Hepatocyte (in vitro differentiated cells): ENCODE data around the gene EFCAB6. TPM values are rescaled to one million over a fixed set of nuclear protein-coding genes. Genes with fewer than 3 reads are reported as not detected.

Source experiments
- DNase-seq: peaks from one replicate; pipeline ENCODE4 v3.0.0-alpha.2; 2016; ENCODE audit warnings: low spot score
- H2AFZ ChIP-seq: fragments of 200-600 bp; sonication (generic); 2 replicates; pipeline ENCODE4 v1.6.0; 2016; ENCODE audit warnings: antibody characterized with exemption, mild to moderate bottlenecking
- H3K27ac ChIP-seq: fragments of 200-600 bp; sonication (generic); 2 replicates; pipeline ENCODE4 v1.5.1; 2016; ENCODE audit warnings: mild to moderate bottlenecking
- H3K27me3 ChIP-seq: fragments of 200-600 bp; sonication (generic); 2 replicates; pipeline ENCODE4 v1.6.1; 2016
- H3K36me3 ChIP-seq: fragments of 200-600 bp; sonication (generic); replicated peaks from 2 replicates; pipeline ENCODE4 v1.5.1; 2016; ENCODE audit warnings: low read depth; ENCODE audit not compliant: insufficient read depth
- H3K4me1 ChIP-seq: fragments of 200-600 bp; sonication (generic); 2 replicates; pipeline ENCODE4 v1.5.1; 2016; ENCODE audit warnings: mild to moderate bottlenecking, moderate library complexity; ENCODE audit not compliant: insufficient read depth
- H3K4me2 ChIP-seq: fragments of 200-600 bp; sonication (generic); 2 replicates; pipeline ENCODE4 v1.6.0; 2016
- H3K4me3 ChIP-seq: fragments of 200-600 bp; sonication (generic); 2 replicates; pipeline ENCODE4 v1.5.1; 2016; ENCODE audit warnings: mild to moderate bottlenecking
- H3K79me2 ChIP-seq: fragments of 200-600 bp; sonication (generic); 2 replicates; pipeline ENCODE4 v1.6.0; 2017; ENCODE audit warnings: mild to moderate bottlenecking
- H3K9me2 ChIP-seq: fragments of 200-600 bp; sonication (generic); replicated peaks from 2 replicates; pipeline ENCODE4 v1.6.0; 2017; ENCODE audit warnings: mild to moderate bottlenecking; ENCODE audit not compliant: insufficient read depth
- H3K9me3 ChIP-seq: fragments of 200-600 bp; sonication (generic); 2 replicates; pipeline ENCODE4 v1.5.1; 2016; ENCODE audit warnings: low read depth, mild to moderate bottlenecking
- H4K20me1 ChIP-seq: fragments of 200-600 bp; sonication (generic); 2 replicates; pipeline ENCODE4 v1.6.0; 2016; ENCODE audit warnings: mild to moderate bottlenecking; ENCODE audit not compliant: insufficient read depth, poor library complexity, severe bottlenecking
- CTCF ChIP-seq: fragments of 200-600 bp; sonication (generic); IDR thresholded peaks from 2 replicates; pipeline ENCODE4 v1.5.1; 2016; ENCODE audit warnings: antibody characterized with exemption, mild to moderate bottlenecking; ENCODE audit not compliant: poor library complexity
- EZH2 ChIP-seq: fragments of 200-600 bp; sonication (generic); IDR thresholded peaks from 2 replicates; pipeline ENCODE4 v1.6.1; 2016; ENCODE audit warnings: antibody characterized with exemption, mild to moderate bottlenecking, borderline replicate concordance
- EZH2phosphoT487 ChIP-seq: fragments of 200-600 bp; sonication (generic); IDR thresholded peaks from one replicate; pipeline ENCODE4 v1.6.1; 2018; ENCODE audit warnings: antibody characterized with exemption, mild to moderate bottlenecking, low read depth, moderate library complexity; ENCODE audit not compliant: unreplicated experiment, severe bottlenecking
- WGBS: methylation state at CpG from one replicate; pipeline ENCODE4 v1.1.6; 2016; ENCODE audit warnings: low lambda C conversion rate; ENCODE audit errors: missing lambda C conversion rate; 5-methylcytosine and 5-hydroxymethylcytosine counted together
- polyA plus RNA-seq: library from polyadenylated mRNA; unstranded; fragments of >200 nt; fragmentation: Nextera tagmentation; extraction: Ambion mirVana; gene quantifications from 2 replicates; pipeline ENCODE4 v1.2.1, GENCODE V29; 2016
- total RNA-seq: library from RNA; depleted of rRNA; stranded (reverse); fragments of >200 nt; gene quantifications from 2 replicates; pipeline ENCODE4 v1.2.3, GENCODE V29; 2014

Gene EFCAB6
- total and polyA plus RNA-seq, 2 experiments from 2014 or later = 0.59 to 2.1 TPM

- 59% methylated on average over 4 of the region's 4 CpGs for WGBS
- H3K9me3 ChIP-seq = no peaks in the 10 kb centered on the region
- H3K4me3 ChIP-seq = no peak overlapping the region
Observed at GRCh38 chr22:43743131-43743530, 69.0 kb downstream of the EFCAB6 start.

GRCh38 chr22:43742154-43742950, 69.8 kb downstream of the EFCAB6 start:
- no peak overlapping the region for H3K27ac ChIP-seq
- H3K36me3 ChIP-seq = no peaks in the 10 kb centered on the region
- no peaks in the 10 kb centered on the region for H4K20me1 ChIP-seq
- 92% methylated on average over 15 of the region's 15 CpGs for WGBS
- no peak overlapping the region for H2AFZ ChIP-seq
- H3K27me3 ChIP-seq = no peaks in the 10 kb centered on the region
- H3K4me3 ChIP-seq = no peak overlapping the region
- no peaks in the 10 kb centered on the region for H3K9me3 ChIP-seq
- TF ChIP-seq EZH2phosphoT487 (no peak), CTCF (no peak), EZH2 (no peak)
- H3K9me2 ChIP-seq = no peaks in the 10 kb centered on the region
- no peak overlapping the region for H3K4me2 ChIP-seq
- H3K4me1 ChIP-seq = no peaks in the 10 kb centered on the region
- no peaks in the 10 kb centered on the region for H3K79me2 ChIP-seq
- DNase-seq = no peak

More at GRCh38 chr22:43743131-43743530, 69.0 kb downstream of the EFCAB6 start:
- H3K79me2 ChIP-seq = no peaks in the 10 kb centered on the region
- H2AFZ ChIP-seq = no peak overlapping the region
- H3K9me2 ChIP-seq = no peaks in the 10 kb centered on the region
- no peak for TF ChIP-seq CTCF
- TF ChIP-seq EZH2 = no peak
- no peak for TF ChIP-seq EZH2phosphoT487
- no peaks in the 10 kb centered on the region for H3K27me3 ChIP-seq
- H3K4me1 ChIP-seq = no peaks in the 10 kb centered on the region
- no peaks in the 10 kb centered on the region for H4K20me1 ChIP-seq
- H3K4me2 ChIP-seq = no peak overlapping the region
- no peak overlapping the region for H3K27ac ChIP-seq
- H3K36me3 ChIP-seq = no peaks in the 10 kb centered on the region
- DNase-seq = no peak

- 68% methylated on average over 19 of the region's 19 CpGs for WGBS
Observed at GRCh38 chr22:43740587-43741270, 71.4 kb downstream of the EFCAB6 start.

More at GRCh38 chr22:43740587-43741270, 71.4 kb downstream of the EFCAB6 start:
- no peak overlapping the region for H3K4me3 ChIP-seq
- no peaks in the 10 kb centered on the region for H3K4me1 ChIP-seq
- no peaks in the 10 kb centered on the region for H3K79me2 ChIP-seq
- H3K27me3 ChIP-seq = no peaks in the 10 kb centered on the region
- no peaks in the 10 kb centered on the region for H3K9me2 ChIP-seq
- H2AFZ ChIP-seq = no peak overlapping the region
- no peaks in the 10 kb centered on the region for H3K9me3 ChIP-seq
- no peaks in the 10 kb centered on the region for H3K36me3 ChIP-seq
- H3K4me2 ChIP-seq = no peak overlapping the region
- no peak overlapping the region for H3K27ac ChIP-seq
- H4K20me1 ChIP-seq = no peaks in the 10 kb centered on the region
- no peak for TF ChIP-seq CTCF
- TF ChIP-seq EZH2phosphoT487 = no peak
- no peak for TF ChIP-seq EZH2
- no peak for DNase-seq
